GM21526 (cell line): ENCODE data around the gene ZNF14.
"Not testable (repeated sequence)": the region's sequence is repeated elsewhere in the genome, so short reads cannot be mapped to it uniquely, and the experiment has no call there.

Experiments
- ATAC-seq: cut with Tn5 transposase; IDR thresholded peaks from one replicate; pipeline ENCODE4 v1.9.1; 2021; ENCODE audit warnings: moderate library complexity; ENCODE audit not compliant: unreplicated experiment, low FRiP score

ZNF14 gene

DNA sequence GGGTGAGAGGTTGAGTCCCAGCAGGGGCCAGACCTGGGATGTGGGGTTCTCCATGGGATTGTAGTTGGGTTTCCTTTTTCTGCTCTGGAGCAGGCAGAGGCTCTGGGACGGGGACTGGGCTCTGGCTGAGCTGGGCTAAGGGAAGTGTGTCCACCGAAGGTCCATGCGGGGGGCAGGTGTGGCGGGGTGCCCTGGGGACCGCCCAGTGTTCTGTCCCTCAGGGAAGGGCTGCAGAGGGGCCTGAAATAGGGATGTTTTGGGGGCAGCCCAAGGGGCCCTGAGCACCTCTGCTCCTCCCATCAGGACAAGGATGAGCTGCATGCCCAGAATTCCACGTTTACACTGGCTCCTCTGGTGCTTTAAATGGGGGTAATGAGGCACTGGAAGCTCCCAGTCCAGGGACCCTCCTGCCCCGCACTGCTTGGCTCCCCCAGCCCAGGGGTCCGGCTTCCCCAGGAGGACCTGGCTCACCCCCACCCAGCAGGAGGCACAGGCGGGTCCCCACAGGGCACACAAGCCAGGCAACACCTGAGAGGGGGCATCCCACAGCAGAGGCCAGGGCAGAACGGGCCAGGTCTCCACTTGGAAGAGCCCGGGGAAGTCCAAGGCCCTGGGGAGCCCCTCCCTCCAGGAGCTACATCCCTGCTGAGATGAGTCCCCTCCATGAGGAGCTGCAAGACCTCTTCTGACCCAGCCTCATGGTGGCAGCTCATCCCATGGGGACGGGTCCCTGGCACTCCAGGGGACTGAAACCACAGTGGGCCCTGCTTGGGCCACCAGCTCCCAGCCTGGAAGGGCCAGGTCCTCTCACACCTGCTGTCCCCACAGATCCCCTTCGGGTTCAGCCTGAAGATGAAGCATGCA, 14.7 kb upstream of the ZNF14 start:
- ATAC-seq = no peak

DNA sequence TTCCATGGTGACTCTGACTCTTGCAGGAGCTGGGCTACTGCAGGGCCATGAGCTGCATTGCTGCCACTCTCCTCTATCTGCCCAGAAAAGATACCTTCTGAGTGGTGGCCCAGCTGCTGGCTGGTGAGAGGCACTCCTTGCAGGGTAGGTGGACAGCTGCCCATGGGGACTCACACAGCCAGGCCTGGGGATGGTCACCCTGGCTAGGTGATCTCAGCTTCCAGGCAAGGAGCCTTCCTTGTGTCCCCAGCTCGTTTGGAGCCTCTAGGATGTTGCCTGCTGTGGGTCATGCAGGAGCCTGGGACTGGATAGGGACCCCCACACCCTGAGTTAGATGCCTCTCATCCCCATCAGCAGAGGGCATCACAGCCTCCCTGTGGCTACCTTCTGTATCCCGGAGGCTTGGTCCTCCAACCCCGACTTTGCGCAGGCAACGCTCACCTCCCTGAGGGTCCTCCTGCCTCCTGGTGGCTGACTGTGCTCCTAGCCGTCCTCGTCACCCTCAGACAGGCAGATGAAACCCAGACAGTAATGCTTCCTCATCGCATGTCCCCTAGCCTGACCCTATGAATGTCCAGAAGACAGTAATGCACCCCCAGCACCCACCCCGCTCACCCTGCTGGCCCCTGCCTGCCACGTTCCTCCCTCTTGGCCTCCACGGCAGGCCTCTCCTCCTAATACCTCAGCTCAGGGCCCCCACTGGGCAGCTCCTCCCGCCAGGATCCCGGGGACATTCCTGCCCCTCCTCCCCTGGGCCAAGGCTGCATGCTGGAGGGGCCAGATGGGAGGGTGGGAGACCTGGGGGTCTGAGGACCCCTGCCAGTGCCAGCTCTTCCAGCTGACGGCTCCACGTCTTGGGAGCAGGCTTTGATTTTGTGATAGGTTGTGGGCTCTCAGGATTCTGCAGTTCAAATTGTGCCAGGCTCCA, 13.6 kb upstream of the ZNF14 start:
- ATAC-seq = no peak

DNA sequence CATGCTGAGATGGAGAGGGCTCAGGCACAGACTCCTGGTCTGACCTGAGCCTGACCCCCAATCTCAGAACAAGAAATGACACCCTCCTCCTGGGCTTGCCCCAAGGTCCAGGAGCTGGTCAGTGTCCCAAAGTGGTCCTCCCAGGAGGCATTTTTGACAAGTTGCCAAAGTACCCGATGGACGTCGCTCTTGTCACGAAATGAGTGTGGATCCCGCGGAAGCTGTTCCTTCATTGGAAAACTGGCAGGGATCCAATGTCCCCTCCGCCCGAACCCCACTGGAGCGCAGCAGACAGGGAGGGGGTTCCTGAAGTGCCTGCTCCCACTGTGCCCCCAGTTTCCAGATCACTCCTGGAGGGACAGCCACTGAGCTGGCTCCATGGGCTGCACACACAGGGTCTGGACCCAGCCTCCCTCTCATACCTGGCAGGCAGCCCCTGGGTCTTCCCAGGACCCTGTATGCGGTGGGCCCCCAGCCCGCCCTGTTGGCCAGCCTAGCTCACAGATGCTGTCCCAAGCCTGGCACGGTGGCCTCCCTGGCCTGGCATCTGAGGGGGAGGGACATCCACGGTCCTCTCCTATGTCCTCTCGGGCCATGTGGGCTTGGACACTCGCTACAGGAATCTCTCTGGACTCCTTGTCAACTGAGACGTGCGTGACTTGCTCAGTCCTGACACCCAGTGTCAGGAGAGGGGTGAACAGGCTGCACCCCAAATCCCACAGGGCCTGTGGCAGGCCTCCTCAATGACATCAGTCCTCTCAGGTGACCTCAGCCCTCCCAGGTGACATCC, 12.8 kb upstream of the ZNF14 start:
- no peak for ATAC-seq

DNA sequence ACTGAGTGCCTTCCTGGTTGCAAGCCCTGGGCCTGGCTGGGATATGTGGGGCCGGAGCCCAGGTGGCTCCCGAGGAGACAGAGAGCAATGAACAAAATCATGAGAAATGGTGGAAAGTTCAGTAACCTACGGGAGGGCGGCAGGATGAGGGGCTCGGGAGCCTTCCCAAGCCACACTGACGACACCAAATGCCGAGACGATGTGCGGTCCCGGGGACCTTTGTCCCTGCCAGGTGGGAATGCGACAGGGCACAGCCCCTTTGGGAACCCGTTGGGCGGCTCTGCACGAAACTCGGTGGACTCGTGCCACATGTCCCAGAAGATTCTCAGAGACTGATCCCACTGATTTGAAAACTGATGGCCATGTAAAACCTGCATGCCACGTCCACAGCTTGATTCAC, 11.7 kb upstream of the ZNF14 start:
- no peak for ATAC-seq

DNA sequence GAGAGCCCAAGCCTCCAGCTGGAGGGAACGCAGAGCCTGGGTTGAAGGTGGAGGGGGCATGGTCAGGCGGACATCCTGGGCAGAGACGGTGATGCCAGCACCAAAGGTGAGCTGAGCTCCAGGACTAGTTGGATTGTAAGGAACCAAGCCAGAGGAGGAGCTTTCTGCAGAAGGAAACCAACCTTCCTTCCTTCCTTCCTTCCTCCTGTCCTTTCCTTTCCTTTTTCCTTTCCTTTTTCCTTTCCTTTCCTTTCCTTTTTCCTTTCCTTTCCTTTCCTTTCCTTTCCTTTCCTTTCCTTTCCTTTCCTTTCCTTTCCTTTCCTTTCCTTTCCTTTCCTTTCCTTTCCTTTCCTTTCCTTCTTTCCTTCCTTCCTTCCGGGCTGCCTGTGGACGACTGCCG, 11.0 kb upstream of the ZNF14 start:
- not testable (repeated sequence) for ATAC-seq

DNA sequence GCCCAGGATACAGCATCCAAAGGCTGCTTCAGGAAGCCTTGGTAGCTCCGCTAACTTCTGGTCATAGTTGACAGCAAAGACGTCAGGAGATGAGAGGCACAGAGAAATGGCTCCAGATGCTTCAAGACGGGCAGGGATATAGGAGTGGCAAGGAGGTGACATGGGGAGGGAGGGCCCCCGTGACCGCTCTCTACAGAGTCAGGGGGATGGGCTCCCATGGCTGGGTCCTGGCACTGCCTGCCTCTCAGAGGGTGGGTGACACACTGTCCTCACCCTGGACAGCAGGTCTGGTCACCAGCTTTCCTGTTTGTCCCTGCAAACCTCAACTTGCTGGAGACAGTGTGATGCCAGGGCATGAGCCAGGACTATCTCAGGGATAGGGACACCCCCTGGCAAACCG, 10.3 kb upstream of the ZNF14 start:
- ATAC-seq = no peak

DNA sequence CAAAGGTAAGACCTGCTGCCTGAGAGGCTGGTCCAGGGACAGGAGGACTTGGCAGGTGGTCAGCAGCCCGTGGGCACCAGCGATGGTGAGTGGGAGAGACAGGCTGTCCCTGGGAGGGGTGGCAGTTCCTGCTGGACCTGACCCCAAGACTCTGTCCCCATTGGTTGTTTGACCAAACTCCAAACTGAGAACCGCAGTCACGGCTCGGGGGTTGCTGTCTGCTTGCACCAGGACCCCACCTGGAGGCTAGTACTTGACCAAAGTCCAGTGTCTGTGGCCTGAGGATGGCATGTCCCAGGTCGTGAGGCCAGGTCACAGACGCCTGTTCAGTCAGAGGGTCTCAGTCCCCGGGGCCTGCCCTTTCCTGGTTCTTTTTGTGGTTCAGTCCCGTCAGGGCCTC, 9.9 kb upstream of the ZNF14 start:
- no peak for ATAC-seq

DNA sequence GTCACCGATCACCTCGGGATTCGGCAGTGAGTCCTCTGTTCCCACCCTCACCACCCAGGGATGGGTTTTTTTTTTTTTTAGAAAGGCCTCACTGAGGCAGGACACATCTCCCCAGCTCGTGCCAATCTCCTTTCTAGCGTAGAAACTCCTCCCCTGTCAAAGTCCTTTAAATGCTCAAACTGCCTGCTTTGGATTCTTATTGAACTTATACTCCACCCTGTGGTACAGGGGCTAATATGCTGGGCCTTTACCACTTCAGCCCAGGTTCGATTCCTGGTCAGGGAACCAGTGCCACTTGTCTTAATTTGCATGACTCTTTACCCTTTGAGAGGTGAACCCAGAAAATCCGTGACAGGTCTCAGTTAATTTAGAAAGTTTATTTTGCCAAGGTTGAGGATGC, 8.3 kb upstream of the ZNF14 start:
- ATAC-seq = no peak

DNA sequence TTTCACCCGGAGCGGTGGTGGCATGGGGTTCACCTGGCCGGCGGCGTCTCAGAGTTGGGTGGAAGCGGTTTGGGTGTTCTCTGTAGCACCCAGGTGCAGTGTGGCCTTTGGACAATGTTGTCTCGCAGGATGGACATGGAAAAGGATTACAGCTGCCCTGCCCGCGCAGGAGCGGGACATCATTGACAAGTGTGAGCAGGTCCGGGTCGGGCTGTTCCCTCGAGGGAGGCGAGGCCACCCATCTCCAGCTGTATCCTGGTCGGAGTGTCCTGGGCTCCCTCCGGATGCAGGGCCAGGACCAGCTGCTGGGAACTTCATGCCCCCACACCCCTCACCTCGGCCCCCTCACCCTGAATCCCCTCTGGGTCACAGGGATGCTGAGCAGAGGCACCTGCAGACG, 7.8 kb upstream of the ZNF14 start:
- no peak for ATAC-seq

DNA sequence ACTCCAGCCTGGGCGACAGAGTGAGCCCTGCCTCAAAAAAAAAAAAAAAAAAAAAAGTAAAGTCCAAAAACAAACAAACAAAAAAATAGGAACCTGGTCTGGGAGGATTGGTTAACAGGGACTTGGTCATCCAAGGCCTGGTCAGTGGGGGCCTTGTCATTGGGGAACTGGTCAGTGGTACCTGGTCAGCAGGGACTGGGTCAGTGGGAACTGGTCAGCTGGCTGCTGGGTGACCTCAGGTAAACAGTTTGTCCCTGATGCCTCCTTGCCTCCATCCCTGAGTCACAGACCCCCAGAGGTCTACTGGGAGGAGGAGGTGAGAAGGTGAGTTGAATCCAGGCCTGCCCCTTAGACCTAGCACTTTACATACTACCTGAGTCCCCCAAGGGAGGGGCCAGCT, 5.7 kb upstream of the ZNF14 start:
- ATAC-seq = no peak

DNA sequence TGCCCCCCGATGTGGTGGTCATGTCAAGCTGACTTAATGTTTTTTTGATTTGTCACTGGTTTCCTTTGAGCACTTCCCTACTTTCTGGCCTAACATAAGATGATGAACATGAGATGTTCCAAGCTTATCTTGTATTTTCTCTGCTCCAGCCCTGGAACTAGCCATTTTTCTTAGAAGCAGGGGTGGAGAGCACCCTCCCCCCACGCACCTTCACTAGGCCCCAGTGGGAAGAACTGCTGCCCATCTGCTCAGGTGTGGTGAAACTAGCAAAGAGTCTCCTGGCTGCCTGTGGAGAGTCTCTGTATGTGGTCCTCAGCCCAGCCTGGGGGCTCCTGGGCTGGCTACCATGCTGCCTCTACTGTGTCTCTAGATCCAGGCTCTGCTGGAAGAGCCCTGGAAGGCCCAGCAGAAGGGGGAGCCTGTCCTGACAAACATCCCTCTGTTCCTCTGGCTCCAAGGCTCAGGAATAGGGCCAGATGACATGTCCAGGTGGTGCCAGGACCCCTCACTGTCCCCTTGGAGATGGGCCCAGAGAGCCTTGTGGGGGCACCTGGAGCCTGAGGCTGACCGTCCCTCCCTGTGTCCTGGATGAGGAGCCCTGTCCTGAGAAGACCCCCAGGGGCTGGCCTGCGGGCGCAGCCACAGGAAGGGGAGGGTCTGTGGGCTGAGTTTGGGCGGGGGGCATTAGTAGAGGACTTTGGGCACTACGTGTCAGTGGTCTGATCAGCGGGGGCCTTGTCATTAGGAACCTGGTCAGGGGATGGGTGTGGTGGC, 4.8 kb upstream of the ZNF14 start:
- ATAC-seq = no peak

DNA sequence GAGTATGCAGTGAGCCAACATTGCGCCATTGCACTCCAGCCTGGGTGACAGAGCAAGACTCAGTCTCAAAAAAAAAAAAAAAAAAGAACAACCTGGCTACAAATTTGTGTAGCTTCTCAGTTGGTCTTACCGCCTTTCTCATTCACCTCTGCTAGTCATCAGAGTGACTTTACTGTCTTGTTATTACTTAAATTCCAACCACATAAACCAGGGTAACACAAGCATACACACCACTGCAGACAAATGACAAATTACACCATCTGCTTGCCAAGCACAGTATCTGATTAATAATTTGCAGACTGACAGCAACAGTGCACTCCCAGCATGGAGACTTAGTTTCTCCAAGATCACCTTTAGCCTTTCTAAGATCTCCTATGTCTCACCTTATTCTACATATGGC, 11.0 kb downstream of the ZNF14 start:
- ATAC-seq = no peak

DNA sequence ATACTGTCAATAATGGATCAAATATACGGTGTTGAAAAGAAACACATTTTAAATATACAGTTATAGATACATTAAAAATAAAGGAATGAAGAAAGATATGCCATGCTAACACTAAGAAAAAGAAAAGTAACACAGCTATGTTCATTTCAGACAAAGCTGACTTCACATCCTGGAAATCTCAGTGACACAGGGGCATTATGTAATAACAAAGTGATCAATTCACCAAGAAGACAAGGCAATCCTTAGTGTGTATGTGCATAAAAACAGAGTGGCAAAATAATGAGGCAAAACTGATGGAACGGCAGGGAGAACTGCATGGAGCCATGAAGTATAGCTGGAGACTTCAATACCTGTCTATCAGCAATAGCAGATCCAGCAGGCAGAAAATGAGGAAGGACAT, 13.1 kb downstream of the ZNF14 start:
- no peak for ATAC-seq

DNA sequence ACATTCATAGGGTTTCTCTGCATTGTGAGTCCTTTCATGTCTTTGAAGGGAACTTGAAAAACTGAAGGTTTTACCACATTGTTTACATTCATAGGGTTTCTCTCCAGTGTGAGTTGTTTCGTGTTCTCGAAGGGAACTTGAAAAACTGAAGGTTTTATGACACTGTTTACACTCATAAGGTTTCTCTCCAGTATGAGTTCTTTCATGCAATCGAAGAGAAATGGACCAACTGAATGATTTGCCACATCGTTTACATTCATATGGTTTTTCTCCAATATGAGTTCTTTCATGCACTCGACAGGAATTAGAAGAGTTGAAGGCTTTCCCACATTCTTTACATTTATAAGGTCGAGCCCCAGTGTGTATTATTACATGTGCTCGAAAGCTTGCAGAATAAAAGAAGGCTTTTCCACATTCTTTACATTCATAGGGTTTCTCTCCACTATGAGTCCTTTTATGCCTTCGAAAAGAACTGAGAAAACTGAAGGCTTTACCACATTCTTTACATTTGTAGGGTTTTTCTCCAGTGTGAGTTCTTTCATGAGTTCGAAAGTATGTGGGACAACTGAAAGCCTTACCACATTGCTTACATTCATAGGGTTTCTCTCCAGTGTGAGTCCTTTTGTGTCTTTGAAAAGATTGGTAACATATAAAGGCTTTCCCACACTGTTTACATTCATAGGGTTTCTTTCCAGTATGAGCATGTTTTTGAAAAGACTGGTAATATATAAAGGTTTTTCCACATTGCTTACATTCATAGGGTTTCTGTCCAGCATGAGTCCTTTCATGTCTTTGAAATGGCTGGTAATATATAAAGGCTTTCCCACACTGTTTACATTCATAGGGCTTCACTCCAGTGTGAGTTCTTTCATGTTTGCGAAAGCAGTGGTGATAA, 20.7 kb downstream of the ZNF14 start:
- ATAC-seq = no peak

DNA sequence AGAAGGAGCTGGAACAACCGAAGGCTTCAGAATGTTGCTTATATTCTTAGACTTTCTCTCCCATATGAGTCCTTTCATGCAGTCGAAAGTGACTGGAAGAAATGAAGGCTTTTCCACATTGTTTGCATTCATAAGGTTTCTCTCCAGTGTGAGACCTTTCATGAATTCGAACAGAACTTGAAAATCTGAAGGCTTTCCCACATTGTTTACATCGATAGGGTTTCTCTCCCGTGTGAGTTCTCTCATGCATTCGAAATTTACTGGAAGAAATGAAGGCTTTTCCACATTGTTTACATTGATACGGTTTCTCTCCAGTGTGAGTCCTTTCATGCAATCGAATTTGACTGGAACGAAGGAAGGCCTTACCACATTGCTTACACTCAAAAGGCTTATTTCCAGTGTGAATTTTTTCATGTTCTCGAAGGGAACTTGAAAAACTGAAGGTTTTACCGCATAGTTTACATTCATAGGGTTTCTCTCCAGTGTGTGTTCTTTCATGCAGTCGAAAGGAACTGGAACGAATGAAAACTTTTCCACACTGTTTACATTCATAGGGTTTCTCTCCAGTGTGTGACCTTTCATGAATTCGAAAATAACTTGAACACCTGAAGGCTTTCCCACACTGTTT, 21.5 kb downstream of the ZNF14 start:
- no peak for ATAC-seq

DNA sequence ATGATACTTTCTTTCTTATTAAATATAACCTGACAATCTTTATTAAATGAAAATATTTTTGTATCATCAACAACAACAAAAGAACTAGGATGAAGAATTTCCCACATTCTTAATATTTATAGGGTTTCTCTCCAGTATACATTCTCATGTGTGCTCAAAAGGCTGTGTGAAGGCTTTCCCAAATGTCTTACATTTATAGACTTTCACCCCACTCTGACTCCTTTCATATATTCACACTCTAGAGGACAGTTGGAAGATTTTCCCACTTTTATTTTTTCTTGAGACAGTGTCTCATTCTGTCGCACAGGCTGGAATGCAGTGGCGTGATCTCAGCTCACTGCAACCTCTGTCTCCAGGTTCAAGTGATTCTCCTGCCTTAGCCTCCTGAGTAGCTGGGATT, 22.4 kb downstream of the ZNF14 start:
- ATAC-seq = no peak

DNA sequence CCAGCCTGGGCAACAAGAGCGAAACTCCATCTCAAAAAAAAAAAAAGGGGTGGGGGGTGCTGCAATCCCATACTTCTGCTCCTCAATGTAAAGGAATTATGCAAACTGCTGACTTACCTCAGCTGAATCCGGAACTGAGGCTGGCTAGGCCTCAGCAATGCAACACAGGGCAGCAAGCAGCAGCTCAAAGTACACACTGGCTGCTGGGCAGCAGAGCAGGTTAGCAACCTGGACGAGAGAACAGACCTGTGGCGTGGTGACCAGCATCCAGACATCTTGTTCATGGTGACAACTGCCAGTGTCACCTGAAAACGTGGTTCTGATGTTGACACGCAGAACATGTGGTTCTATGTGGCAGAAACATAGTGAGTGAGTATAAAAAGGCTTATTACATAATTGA, 28.1 kb downstream of the ZNF14 start:
- no peak for ATAC-seq

DNA sequence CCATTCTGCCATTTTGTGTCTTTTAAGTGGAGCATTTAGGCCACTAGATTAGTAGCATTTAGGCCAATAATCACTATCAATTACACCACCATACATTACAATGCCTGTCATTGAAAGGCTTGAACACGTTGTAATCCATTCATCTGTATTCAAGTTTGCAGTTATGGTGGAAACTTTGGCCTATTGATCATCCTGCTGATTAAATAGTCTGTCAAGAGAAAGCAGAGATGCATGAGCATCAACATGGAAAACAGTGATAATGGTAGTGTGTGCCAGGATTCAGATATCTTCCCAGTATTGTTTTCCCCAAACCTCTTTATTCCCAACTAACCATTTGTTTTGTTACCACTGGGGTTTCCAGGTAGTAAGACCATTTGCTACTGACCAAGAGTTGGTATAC, 32.4 kb downstream of the ZNF14 start:
- not testable (repeated sequence) for ATAC-seq

DNA sequence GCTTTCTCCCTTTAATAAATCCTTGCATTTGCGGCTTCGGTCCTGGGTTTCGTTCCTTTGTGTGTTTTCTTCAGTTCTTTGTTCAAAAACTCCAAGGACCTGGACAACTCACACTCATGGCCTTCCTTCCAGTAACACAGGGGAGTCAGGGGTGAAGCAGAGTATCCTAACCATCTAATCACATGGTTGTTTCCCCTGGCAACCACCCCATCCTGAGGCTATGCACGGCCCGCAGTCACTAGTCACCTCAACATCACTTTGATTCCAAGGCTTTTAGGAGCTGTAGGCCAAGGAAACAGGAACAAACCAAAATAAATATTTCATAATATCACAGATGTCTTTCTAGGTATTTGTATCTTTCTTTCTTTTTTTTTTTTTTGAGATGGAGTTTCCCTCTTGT, 35.3 kb downstream of the ZNF14 start:
- ATAC-seq = no peak
